HL-60/S4 (cell line): Measurements from ENCODE around the gene SLC39A1.

ENCODE experiments used
- in situ Hi-C: fragments of 300-500 bp; cut with MboI; formaldehyde crosslinking; loops from 2 replicates; pipeline ENCODE4 v1.14.3; 2022; ENCODE audit warnings: low sequenced_read_pairs

SLC39A1 gene

DNA sequence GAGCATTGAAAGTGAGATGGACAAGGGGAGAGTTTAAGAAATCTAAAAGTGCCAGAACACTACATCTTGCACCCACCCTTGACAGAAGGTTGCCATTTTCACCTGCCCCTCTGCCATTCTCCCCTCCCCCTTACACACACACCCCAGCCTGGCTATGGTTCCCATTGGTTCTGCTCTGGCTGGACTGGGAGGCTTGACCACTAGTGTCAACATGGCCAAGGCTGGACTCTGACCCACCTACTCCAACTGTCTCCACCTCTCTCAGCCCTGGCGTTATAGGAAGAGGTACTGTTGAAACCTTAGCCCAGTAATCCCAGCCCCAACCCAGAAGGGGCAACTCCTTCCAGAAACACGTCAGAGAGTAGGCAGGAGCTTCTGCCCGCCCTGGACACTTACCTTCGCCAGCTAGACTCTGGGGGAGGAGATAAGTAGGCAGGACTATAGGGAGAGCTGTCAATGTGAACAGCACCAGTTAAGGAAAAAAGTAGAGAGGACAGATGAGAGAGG is 9.4 kb downstream of the SLC39A1 start:
- in situ Hi-C loops: no loop called here

DNA sequence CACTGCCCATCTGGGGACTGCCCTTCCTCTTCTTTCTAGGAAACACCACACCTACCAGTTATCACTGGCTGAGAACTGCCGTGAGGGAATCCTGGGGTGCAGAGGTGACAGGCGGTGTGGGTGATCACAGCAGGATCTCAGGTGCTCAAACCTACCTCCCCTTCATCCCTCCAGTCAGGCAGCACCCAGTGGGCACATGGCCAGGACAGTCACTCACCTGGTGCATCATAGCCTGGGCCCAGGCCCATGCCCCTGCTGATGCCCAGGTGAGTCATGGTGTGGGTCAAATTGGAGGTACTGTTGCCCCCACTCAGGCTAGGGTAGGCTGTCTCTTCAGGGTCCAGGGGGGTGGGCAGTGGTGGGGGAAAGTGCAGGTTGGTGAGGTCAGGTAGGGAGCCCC is 11.5 kb downstream of the SLC39A1 start:
- in situ Hi-C loops: no loop called here

DNA sequence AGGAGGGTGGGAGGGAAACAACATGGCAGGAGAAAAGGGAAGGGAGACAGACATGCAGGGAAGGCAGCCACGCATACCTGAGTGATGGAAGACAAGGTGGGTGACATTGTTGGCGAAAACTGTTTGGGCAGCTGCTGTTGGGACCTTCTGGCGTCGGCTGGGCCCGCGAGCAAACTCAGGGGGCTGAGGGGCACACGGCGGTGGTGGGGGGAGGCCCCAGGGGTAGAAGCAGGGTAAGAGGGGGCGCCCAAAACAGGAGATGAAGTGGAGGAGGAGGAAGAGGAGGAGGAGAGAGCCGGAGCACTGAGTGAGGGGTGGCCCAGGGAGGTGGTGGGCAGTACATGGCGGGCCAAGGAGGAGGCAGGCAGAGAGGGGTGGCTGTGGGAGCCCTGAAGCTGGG is 12.2 kb downstream of the SLC39A1 start:
- in situ Hi-C loops: no loop called here

DNA sequence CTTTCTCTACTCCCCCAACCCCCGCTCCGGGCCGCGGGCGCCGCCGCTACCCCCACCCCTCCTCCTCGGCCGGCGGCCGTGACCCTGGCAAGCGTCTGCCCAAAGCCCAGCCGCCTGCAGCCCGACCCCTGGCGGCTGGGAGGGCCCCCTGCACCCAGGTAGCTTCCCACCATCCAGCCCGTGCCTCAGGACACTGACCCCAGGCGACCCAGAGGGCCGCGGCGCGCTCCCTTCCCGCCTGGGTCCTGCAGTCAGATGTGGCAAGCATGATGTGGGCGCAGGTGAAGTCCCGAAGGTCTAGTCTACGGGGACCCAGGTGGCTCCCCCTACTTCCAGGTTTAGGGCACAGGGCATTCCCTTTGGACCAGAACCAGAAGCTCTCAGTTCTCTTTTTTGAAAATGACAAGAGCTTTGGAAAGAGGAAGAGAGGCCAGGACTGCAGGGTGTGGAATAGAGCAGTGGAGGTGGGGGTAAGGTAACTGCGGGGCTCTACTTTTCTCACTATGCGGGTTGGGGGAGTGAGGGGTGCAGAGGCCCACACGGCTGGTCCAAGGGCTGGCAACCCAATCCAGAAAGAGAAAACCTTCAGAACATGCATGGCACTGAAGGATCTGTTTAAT is 16.6 kb downstream of the SLC39A1 start, which contains the start of gene DENND4B:
Gene DENND4B (minus strand): TSS at position 97 of the 620 bp plus-strand sequence. CDS start 2,344 bp downstream, outside the sequence.
- in situ Hi-C loops: no loop called here

DNA sequence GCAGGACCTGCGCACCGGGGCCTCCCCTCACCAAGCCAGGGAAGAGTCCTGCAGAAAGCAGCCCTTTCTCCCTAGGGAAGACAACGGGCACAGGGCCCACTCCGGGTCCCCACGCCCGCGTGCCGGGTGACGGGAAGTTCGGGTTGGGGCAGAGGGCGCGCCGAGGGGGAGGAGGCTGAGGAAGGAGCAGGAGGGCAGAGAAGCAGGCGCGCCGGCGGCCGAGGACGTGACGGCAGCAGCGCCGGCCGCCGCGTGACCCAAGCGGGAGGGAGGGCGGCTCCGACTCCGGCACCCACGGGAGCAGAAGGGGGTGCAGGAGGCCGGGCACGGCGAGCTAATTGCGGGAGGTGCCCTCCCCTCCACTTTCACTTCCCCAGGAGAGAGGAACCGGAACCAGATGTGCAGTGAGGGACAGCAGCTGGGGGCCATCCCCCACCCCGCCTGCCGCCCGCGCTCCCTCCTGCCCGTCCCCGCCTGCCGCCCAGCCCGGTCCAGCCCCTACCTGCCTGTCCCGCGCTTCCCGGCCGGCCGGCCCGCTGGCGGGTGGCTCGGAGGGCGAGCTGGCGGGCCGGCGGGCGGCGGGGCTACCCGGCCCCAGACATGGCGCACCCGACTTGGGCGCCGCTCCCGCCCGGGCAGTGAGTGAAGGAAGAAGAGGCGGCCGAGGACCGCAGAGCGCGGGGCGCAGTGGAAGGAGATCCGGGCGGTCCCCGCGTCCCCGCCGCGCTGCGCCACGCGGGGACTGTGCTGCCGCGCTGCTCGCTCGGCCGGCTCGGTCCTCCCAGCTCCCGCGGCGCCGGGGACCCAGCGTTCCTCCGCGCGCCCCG is 17.3 kb downstream of the SLC39A1 start:
- in situ Hi-C loops: no loop called here

DNA sequence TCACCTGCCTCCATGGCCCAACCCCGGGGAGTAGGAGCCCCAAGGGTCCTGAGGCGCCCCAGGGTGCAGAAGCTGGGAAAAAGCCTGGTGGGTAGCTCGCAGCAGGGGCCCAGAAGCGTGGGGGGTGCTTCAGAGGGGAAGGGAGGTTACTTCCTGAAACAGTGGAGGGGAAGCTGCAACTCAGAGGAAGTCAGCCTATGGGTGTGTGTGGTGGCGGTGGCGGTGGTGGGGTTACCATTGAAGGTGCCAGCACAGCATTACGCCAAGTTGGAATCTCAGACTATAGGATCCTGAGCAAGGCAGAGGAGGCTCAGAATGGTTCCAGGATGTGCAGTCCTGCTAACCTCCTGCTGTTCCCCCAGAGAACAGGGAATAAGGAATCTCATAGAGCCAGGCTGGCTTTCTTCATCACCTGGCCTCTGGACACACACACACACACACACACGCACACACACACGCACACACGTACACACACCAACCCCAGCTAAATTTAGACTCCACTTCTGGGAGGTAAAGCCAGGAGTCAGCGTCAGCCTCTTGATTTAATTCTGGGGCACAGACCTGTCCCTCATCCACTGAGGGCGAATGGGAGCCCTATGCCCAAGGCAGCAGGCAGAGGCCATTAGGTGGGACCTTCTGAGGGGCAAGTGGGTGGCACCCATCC is 18.1 kb downstream of the SLC39A1 start:
- in situ Hi-C loops: no loop called here

DNA sequence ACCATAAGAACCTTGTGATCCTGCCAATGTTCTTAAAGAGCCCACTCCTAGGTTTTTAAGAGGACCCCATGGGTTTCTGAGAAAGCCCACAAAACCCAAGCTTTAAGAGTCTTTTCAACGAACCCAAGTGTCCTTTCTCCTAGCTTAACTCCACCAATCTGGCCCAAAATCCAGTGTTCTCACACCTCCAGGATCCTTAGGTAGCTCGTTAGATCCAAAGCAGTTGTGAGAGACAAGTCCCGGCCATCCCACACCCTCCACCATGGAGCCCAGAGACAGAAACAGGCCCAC is 18.6 kb downstream of the SLC39A1 start:
- in situ Hi-C loops: no loop called here

DNA sequence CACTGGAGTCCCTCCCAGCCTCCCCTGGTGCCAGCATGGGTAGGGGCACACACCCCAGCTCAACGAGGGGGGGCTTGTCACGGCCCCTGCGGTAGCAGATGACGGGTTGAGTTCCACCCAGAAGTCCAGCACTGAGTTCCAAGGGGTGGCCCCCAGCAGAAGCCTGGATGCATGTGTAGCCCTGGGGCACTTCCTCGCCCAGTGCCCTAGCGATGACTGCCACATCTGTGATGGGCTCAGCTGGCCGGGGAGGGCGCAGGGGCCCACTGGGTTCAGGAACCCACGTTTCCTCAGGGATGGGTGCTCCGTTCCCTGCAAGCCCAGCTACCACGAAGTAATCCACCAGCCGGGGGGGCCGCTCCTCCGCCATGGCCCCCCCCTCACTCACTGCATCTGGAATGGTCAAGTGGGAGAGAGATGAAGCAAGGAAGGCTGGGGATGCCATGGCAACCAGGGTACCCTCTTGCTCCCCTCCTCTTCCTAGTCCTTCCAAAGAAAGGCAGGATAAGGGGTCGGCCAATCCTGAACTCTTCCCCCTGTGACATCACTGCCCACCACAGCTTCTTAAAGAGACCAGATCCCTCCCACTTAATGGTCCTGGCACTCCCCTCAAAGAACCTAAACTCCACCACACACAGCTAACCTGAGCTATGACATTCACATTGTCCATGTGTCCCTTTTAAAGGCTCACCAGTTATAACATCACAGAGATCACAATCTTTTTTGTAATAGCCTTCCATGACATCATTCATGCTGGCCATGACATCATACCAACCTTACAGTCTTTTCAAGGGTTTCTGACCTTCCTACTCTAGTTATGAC is 19.1 kb downstream of the SLC39A1 start:
- in situ Hi-C loops: no loop called here

DNA sequence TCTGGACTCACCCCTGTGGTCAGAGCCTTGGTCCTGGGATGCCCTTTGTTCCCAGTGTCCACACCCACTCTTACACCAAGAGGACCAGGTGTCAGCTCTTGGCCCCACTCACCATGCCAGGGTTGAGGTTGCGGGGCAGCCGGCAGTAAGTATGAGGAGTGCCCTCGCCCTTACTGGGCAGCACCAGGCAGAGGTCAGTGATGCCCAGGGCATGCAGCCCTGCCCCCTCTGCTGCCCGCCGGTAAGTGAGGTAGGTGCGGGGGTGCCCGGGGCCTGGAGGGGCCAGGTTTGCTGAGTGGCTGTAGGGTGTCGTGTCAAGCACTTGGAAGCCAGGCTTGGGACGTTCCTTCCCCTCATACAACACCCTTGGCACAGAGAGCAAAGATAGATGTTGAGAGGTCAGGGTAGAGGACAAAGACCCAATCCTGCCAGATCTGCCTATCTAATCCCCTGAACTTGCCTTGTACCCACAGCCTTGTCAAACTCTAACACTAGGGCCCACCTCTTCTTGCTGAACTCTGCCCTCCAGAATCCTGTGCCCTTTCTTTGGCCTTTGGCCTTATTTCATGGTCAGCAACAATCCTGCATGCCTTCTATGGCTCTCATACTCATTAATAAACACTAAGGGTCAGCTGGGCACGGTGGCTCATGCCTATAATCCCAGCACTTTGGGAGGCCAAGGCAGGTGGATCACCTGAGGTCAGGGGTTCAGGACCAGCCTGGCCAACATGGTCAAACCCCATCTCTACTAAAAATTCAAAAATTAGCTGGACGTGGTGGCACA is 20.4 kb downstream of the SLC39A1 start:
- in situ Hi-C loops: no loop called here

DNA sequence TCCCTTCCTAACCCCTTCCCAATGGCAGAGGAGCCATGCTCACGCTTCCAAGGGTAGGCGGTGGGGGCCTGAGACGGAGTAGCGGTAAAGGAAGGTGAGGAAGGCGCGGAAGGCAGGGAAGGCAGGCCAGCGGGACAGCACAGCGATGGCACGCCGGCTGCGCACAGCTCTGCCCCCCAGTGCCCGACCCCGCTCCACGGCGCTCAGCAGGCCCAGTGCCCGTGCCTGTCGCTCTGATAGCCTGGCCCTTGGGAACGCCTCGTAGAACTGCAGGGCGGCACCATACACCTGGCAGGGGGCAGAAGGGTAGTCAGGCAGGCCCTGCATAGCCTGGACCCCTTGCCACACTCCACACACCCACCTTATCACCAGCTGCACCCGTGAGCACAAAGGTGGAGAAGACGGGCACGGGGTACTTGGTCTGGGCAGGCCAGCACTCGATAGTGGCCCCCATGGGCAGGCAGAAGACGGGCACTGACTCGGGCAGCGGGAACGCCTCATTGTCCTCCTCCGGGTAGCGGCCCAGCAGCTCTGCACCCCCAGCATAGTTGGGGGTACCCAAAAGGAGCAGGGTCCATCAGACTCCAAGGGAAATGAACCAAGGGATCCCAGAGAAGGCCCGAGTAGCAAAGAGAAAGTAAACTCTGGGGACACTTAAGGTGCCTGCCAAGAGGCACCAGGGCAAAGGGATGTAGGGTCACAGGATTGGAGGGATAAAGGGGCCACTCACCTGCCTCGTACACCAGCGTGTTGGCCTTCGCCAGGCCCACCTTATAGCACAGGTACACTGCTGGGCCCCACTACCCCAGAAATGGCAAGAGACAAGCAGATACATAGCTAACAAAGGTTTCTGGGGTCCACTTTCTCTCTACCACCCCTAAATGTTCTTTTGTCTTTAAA is 21.3 kb downstream of the SLC39A1 start:
- in situ Hi-C loops: no loop called here

DNA sequence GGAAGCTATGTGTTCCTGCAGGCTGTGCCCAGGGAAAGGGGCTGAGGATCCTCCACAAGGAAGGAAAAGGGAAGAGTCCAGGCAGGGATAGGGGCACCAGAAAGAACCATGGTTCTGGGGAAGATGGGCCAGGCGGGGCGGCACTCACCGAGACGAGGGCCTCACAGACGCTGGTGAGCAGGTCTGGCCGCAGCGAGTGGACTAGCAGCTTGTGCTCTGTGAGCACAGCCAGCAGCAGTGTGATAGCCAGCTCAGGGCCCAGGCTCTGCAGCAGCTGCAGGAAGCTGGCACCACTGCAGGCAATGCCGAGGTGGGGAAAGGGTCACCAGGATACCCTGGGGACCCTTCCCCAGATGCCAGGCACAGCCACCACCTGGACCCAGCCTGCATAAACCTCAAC is 22.6 kb downstream of the SLC39A1 start:
- in situ Hi-C loops: no loop called here

DNA sequence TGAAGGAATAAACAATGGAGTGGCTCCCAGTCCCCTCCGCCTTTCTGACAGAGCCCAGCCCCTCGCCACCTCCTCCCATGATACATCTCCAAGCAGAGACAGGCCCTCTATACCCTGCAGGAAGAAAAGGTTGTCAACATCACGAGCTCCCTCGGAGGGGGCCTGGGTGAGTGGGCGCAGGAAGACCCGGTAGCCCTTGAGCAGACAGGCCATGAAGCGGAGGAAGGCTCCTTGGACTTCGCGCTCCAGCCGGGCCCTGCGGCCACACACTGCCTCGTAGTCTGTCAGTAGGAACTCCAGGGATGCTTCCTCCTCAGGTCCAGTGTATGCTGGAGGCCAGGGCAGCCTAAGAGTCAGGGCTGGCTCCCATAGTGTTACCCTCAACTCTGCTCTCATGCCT is 23.9 kb downstream of the SLC39A1 start:
- in situ Hi-C loops: no loop called here

DNA sequence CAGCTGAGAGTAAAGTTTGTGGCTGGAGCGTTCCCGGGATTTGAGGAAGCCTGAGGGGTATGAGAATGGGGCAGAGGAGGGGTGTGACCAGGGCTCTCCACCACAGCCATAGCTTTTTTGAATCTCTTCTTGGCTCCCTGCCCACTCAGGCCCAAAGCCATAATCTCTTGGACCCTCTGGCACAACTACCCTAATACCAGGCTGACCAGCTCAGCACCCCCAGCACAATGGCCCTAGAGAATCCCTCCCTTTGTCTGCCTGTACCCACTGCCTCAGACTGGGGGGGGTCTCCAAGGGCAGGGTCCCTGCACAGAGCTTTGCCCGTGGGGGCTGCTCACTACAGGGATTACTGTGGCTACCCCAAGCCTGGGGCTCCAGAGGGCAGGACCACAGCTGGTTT is 24.3 kb downstream of the SLC39A1 start:
- in situ Hi-C loops: no loop called here

DNA sequence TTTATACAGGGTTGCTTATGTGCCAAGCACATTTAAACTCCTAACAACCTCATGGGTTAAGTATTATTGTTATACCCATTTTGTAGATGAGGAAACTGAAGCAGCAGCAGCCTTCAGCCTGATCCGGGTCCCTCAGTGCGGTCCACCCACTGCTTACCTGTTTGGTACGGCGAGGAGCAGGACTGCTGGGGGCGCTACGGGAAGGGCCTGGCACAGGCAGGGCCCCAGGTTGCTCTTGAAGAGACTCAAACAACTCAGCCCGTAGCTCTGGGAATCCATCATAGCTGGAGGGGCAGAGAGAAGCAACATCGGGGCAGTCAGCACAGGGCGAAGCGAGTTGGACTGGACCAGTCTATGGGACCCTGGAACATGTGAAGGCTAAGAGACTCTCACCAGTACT is 26.0 kb downstream of the SLC39A1 start:
- in situ Hi-C loops: no loop called here

DNA sequence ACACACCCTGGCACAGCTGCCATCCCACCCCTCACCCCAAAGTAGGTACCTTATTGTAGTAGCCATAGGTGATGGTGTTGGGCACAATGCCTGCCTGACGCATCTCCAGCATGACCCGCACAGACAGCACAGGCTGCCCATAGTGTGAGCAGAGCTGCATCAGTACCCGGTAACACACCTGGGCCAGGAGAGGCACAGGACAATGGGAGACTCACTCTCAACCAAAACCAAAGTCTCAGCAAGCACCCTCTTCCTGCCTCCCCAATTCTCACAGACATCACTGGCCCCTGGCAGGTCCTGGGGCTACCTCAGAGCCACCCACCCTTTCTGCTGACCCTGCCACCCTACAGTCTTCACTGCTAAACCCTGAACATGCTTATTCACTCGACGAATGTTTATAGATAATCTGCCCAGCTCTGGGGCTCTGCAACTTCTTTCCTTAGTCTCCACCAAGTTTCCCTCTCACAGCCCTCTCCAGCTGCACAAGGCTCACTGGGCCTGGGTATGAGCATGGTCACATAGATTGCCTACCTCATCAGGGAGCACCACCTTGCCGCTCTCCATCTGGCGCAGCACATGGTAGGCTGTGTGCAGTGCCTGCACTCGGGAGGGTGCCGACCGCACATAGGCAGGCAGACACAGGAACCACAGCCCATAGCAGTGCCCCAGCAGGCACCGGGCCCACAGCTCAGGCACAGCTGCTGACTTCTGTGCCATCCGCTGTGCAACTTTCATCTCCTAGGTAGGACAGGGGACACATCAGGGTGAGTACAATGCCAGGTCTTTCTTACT is 27.1 kb downstream of the SLC39A1 start:
- in situ Hi-C loops: no loop called here

DNA sequence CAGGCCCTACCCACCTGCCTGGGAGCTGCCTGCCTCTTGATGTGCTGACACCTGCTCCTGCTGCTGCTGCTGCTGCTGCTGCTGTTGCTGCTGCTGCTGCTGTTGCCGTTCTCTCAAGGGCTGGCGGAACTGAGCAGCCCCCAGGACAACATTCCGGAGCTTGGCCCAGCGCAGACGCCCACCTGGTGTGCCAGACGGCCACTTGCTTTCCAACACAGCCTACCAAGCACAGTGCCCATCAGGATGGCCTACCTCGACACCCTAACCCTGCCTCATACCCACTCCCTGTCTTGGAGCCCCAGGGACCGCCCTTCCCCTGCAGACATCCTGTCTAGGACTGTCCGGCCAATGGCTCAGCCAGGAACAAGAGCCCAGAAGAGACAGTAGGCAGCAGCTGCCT is 28.6 kb downstream of the SLC39A1 start:
- in situ Hi-C loops: no loop called here

DNA sequence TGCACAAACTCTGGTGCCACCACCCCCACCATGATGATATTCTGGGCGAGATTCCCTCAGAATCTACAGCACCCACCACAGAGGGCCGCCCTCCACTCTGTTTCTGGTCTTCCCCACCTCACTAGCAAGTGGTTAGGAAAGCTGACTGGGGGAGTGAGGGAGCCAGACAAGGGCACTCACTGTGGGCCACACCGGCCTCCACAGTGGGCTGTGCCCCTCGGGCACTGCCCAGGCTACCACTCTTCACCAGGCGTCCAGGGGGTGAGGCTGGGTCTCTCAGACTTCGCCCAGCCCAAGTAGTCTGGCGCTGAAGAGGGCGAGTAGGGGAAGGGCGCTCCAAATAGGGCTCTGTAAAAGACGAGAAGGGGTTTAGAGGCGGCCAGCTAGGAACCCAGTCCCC is 29.4 kb downstream of the SLC39A1 start:
- in situ Hi-C loops: no loop called here

DNA sequence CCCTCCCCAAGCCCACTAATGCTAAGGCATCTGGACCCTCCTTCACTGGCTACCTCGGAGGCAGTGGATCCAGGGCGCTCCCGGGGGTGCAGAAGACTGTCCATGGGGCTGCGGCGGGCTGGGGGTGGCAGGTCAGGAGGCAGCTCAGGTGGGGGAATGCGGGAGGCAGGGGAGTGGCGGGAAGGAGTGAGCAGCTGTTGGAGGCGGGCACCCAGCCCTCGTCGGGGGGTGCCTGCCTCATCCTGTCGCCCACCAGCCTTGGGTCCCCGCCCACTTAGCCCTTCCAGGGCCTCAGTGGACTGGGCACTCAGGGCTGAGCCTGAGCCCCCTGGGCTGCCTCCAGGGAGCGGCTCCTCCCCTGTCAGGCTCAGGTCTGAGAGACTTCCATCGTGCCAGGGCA is 29.9 kb downstream of the SLC39A1 start:
- in situ Hi-C loops: no loop called here
